K562 (cell line): ENCODE data around the gene MC1R. TPM values are rescaled to one million over a fixed set of nuclear protein-coding genes. Genes with fewer than 3 reads are reported as not detected.
A peak's percentile ranks its signal among the peaks of the same experiment; 100 is the strongest.

Experiments used
- ATF4 ChIP-seq: fragments of 450-650 bp; formaldehyde crosslinking; IDR thresholded peaks from 2 replicates; pipeline ENCODE4 v1.4.0; 2022; ENCODE audit warnings: mild to moderate bottlenecking, moderate library complexity
- CREB3L1 ChIP-seq: fragments of 450-650 bp; IDR thresholded peaks from 2 replicates; pipeline ENCODE4 v1.6.1; 2014; ENCODE audit warnings: low read depth, mild to moderate bottlenecking, moderate library complexity, borderline replicate concordance
- E4F1 ChIP-seq: fragments of 250-450 bp; sonication (Bioruptor Pico); IDR thresholded peaks from 2 replicates; pipeline ENCODE4 v1.5.0; 2021; ENCODE audit warnings: mild to moderate bottlenecking, borderline replicate concordance
- MCM7 ChIP-seq, 2 experiments: fragments of 450-650 bp; IDR thresholded peaks; 2 replicates each; pipeline ENCODE4 v1.6.1; 2016 to 2018
- MITF ChIP-seq: IDR thresholded peaks from 2 replicates; pipeline ENCODE4 v1.6.1; 2014; ENCODE audit warnings: antibody characterized with exemption
- RBBP5 ChIP-seq: fragments of 200-600 bp; sonication (generic); IDR thresholded peaks from 2 replicates; pipeline ENCODE4 v1.6.1; 2012; ENCODE audit warnings: borderline replicate concordance, mild to moderate bottlenecking, low read length, control low read depth, inconsistent platforms; ENCODE audit not compliant: insufficient read depth, poor library complexity, severe bottlenecking
- ZNF277 ChIP-seq: fragments of 250-450 bp; sonication (Bioruptor Pico); IDR thresholded peaks from 2 replicates; pipeline ENCODE4 v1.8.0; 2022; ENCODE audit warnings: inconsistent platforms, mild to moderate bottlenecking, moderate library complexity, borderline replicate concordance
- ZNF512 ChIP-seq: IDR thresholded peaks from 2 replicates; pipeline ENCODE4 v1.6.1; 2016; ENCODE audit warnings: missing genetic modification characterization, missing compliant biosample characterization
- ZNF639 ChIP-seq, 2 experiments: fragments of 200-800 bp in 1 of 2; sonication (Bioruptor generic) in 1 of 2; sonication (generic) in 1 of 2; formaldehyde crosslinking in 1 of 2; IDR thresholded peaks in 1 of 2; conservative IDR thresholded peaks in 1 of 2; 2 replicates each; pipeline versions ENCODE4 v1.5.0 to v1.6.1; 2016 to 2020; ENCODE audit warnings: missing compliant biosample characterization in 1 of 2, missing genetic modification characterization in 1 of 2, missing genetic modification reagents in 1 of 2
- ZNF79 ChIP-seq: fragments of 250-450 bp; sonication (Bioruptor Pico); IDR thresholded peaks from 2 replicates; pipeline ENCODE4 v1.4.0; 2020; ENCODE audit warnings: low read depth, mild to moderate bottlenecking, moderate library complexity
- ZNF830 ChIP-seq: fragments of 250-450 bp; sonication (Bioruptor Pico); IDR thresholded peaks from 2 replicates; pipeline ENCODE4 v1.5.0; 2021; ENCODE audit warnings: mild to moderate bottlenecking
- polyA plus RNA-seq, 8 experiments: library from polyadenylated mRNA; depleted of rRNA in 4 of 8; stranded (reverse) in 5 of 8; unstranded in 3 of 8; fragments of >200 nt; fragmentation: Nextera tagmentation in 2 of 8; fragmentation: Illumina TruSeq in 1 of 8; extraction: Ambion mirVana in 2 of 8; extraction: Trizol in 1 of 8; gene quantifications; 2 replicates each; pipeline versions ENCODE4 v1.2.1 to v1.2.3, GENCODE V29; 2011 to 2014; ENCODE audit warnings: inconsistent platforms in 1 of 8, missing spikeins in 1 of 8
- total RNA-seq, 7 experiments: library from RNA; depleted of rRNA in 6 of 7; stranded (reverse); fragments of >200 nt in 6 of 7; fragmentation: Illumina TruSeq in 2 of 7; extraction: Trizol in 2 of 7; gene quantifications; 2 replicates each; pipeline versions ENCODE4 v1.2.1 to v1.2.3, GENCODE V29; 2011 to 2021; ENCODE audit warnings: low replicate concordance in 1 of 7

The MC1R gene
- total and polyA plus RNA-seq, 9 of the 15 experiments (the other 6 are each of a cell fraction or from before 2014, with no cell fraction given) = 0.14 to 5.3 (median 2.5) TPM; not detected in 1

GRCh38 chr16:89873109-89873971 is 45.3 kb upstream of the MC1R start, which contains the start of gene TCF25 (continued):
- TF ChIP-seq ZNF639 (CRISPR knock-in tag; conservative IDR thresholded peaks at IDR 0.05 in 1 of 2, IDR thresholded peaks at IDR 0.05 in 1 of 2) = 0 out of 4 replicates have a peak, but pooled peaks of 1 of the 2 experiments have one; percentile 52
- no peak for TF ChIP-seq ZNF277 (CRISPR knock-in tag)
- peak; percentile 41 for TF ChIP-seq RBBP5
- no peak for TF ChIP-seq MCM7 (IDR thresholded peaks at IDR 0.05)
- TF ChIP-seq ZNF512 = no peak
- peak; percentile 56; the same call in 1 of the 2 replicates for TF ChIP-seq ZNF830
- TF ChIP-seq CREB3L1 = peak; percentile 58; the same call in 1 of the 2 replicates
- TF ChIP-seq E4F1 (CRISPR knock-in tag) = no peak; the same call in 1 of the 2 replicates
- TF ChIP-seq ZNF79 (CRISPR knock-in tag) = no peak
- TF ChIP-seq MITF = no peak
- TF ChIP-seq ATF4 (CRISPR knock-in tag) = 0 out of 2 replicates have a peak, but pooled peaks have one; percentile 6
